ENCODE data around the gene SRGAP1.
A peak's percentile ranks its signal among the peaks of the same experiment; 100 is the strongest.

SRGAP1 gene

DNA sequence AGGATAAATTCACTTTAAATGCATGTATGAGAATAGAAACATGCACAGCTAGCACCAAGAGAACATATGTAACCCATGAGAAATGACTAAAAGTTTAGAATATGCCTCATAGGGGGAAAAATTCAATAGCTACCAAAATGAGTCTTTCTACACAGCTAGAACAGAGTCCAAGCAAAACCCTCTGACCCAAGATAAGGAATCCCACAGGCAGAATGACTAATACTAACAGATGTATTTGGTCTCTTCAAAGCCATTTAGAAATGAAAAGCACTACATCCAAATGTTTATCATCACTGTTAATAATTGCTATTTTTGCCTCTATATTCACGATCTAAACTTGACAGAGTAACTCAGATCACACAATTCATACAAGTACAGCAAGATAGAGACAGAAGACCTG is 333.6 kb downstream of the SRGAP1 start:
- ChIA-PET CTCF (no interaction called here), POLR2A (no interaction called here)
- DNase-seq (ENCODE audit: extremely low spot score): no peak
- no peak for TF ChIP-seq CTCF (IDR thresholded peaks at IDR 0.05; ENCODE audit: control extremely low read depth, extremely low read depth, low read depth, missing control alignments)

GRCh38 chr12:64180951-64181350 is 336.5 kb downstream of the SRGAP1 start:
- CTCF ChIA-PET: interaction anchor here (1.5 to 1.6 kb wide), 2 partner anchors 57 to 340 kb away, joined by 3 read pairs; no protein-coding TSS in a partner anchor
- TF ChIP-seq CTCF (IDR thresholded peaks at IDR 0.05; ENCODE audit: control extremely low read depth, extremely low read depth, low read depth, missing control alignments): no peak
- no peak for DNase-seq (ENCODE audit: extremely low spot score)
- POLR2A ChIA-PET: no interaction called here

- no peak for DNase-seq (ENCODE audit: extremely low spot score)
- CTCF ChIA-PET: interaction anchor here (0.8 to 1.6 kb wide), 4 partner anchors 17 to 340 kb away, joined by 3 read pairs; no protein-coding TSS in a partner anchor
- POLR2A ChIA-PET: no interaction called here
- TF ChIP-seq CTCF (IDR thresholded peaks at IDR 0.05; ENCODE audit: control extremely low read depth, extremely low read depth, low read depth, missing control alignments): peak; percentile 38
Observed at GRCh38 chr12:64181430-64182291, 337.2 kb downstream of the SRGAP1 start.

DNA sequence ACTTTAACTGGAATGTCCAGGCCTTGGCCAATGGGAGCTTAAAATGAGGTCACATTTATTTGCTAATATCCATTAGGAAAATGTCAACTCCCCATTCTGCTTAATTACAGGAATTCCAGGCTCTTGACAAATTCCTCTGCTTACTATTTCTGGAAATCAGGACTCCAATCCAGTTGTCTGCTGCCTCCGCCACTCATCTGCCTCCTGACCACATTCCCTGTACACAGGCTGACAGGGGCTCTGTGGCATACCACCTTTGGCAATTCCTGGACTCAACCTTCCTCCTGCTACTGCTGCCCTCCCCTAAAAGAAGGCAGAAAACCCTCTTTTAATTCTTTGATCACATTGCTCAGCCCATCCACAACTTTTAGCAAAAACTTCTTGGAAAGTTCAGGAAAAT is 339.7 kb downstream of the SRGAP1 start:
- DNase-seq (ENCODE audit: extremely low spot score): no peak
- POLR2A ChIA-PET: no interaction called here
- CTCF ChIA-PET: interaction anchor here (1.0 to 1.4 kb wide), 2 partner anchors 331 to 340 kb away, joined by 3 to 4 read pairs; partner anchors contain the start of gene SRGAP1
- no peak for TF ChIP-seq CTCF (IDR thresholded peaks at IDR 0.05; ENCODE audit: control extremely low read depth, extremely low read depth, low read depth, missing control alignments)

- DNase-seq (ENCODE audit: extremely low spot score): peak; percentile 29
- no peak for TF ChIP-seq CTCF (IDR thresholded peaks at IDR 0.05; ENCODE audit: control extremely low read depth, extremely low read depth, low read depth, missing control alignments)
- ChIA-PET POLR2A (no interaction called here), CTCF (no interaction called here)
Observed at GRCh38 chr12:64186789-64187188, 342.3 kb downstream of the SRGAP1 start.

GRCh38 chr12:64187370-64187769 is 342.9 kb downstream of the SRGAP1 start:
- ChIA-PET CTCF (no interaction called here), POLR2A (no interaction called here)
- DNase-seq (ENCODE audit: extremely low spot score): no peak

More at GRCh38 chr12:64187370-64187769, 342.9 kb downstream of the SRGAP1 start:
- TF ChIP-seq CTCF (IDR thresholded peaks at IDR 0.05; ENCODE audit: control extremely low read depth, extremely low read depth, low read depth, missing control alignments): no peak

Data from GM10248 (cell line).